Vagina (tissue), 2 donors: Measurements from ENCODE around the gene RAB6B. TPM values are rescaled to one million over a fixed set of nuclear protein-coding genes. Genes with fewer than 3 reads are reported as not detected.
"Not testable (repeated sequence)": the region's sequence is repeated elsewhere in the genome, so short reads cannot be mapped to it uniquely, and the experiment has no call there.

Experiments used
- DNase-seq, 2 donors: peaks; one replicate each; pipeline ENCODE4 v3.0.0-alpha.2; 2017; ENCODE audit errors: extremely low spot score in 2 of 2
- H3K27ac ChIP-seq: fragments of 200-600 bp; sonication (generic); one replicate; pipeline ENCODE4 v1.5.1; 2019
- H3K27me3 ChIP-seq: fragments of 200-600 bp; sonication (generic); one replicate; pipeline ENCODE4 v1.5.1; 2019
- H3K36me3 ChIP-seq, 2 donors: fragments of 200-600 bp; sonication (generic); one replicate each; pipeline ENCODE4 v1.5.1; 2017 to 2019
- H3K4me1 ChIP-seq: fragments of 200-600 bp; sonication (generic); one replicate; pipeline ENCODE4 v1.5.1; 2019
- H3K4me3 ChIP-seq, 2 donors: fragments of 200-600 bp; sonication (generic); 1 replicate in 1 of 2; 2 replicates in 1 of 2; pipeline ENCODE4 v1.5.1; 2016 to 2019
- H3K9me3 ChIP-seq: fragments of 200-600 bp; sonication (generic); one replicate; pipeline ENCODE4 v1.5.1; 2019
- CTCF ChIP-seq, 3 experiments: fragments of 450-650 bp in 2 of 3; fragments of 200-600 bp in 1 of 3; sonication (generic) in 1 of 3; IDR thresholded peaks; one replicate each; pipeline ENCODE4 v1.5.1; 2017 to 2019; ENCODE audit warnings: antibody characterized with exemption in 3 of 3, mild to moderate bottlenecking in 2 of 3, moderate library complexity in 2 of 3
- POLR2A ChIP-seq, 2 donors: fragments of 450-650 bp; IDR thresholded peaks; one replicate each; pipeline ENCODE4 v1.6.1; 2017; ENCODE audit warnings: antibody characterized with exemption in 2 of 2, mild to moderate bottlenecking in 2 of 2, moderate library complexity in 2 of 2
- POLR2AphosphoS5 ChIP-seq, 2 donors: sonication (generic); formaldehyde crosslinking; IDR thresholded peaks; one replicate each; pipeline ENCODE4 v1.9.0; 2017; ENCODE audit warnings: antibody characterized with exemption in 2 of 2, mild to moderate bottlenecking in 2 of 2, low read depth in 1 of 2; ENCODE audit not compliant: insufficient read depth in 1 of 2
- intact Hi-C: fragments of 100-400 bp; cut with DNase I; formaldehyde crosslinking; loops from one replicate; pipeline ENCODE4 v1.15.1; 2023
- total RNA-seq: library from RNA; depleted of rRNA; stranded (reverse); fragments of >200 nt; gene quantifications from one replicate; pipeline ENCODE4 v1.2.3, GENCODE V29; 2016

RAB6B gene
- total RNA-seq, 1 donor from 2014 or later: 3.7 TPM

GRCh38 chr3:133792171-133792763 is 103.4 kb downstream of the RAB6B start:
- intact Hi-C loops: no loop called here
- no peak for TF ChIP-seq POLR2AphosphoS5 (IDR thresholded peaks at IDR 0.05; ENCODE audit: insufficient read depth in 1 of 2, low read depth in 1 of 2)
- TF ChIP-seq POLR2A (IDR thresholded peaks at IDR 0.05): no peak
- TF ChIP-seq CTCF (IDR thresholded peaks at IDR 0.05): no peak
- H3K36me3 ChIP-seq: no peaks in the 10 kb centered on the region
- no peak overlapping the region for H3K27ac ChIP-seq
- no peaks in the 10 kb centered on the region for H3K4me1 ChIP-seq
- H3K27me3 ChIP-seq: no peaks in the 10 kb centered on the region
- H3K4me3 ChIP-seq: no peak overlapping the region
- H3K9me3 ChIP-seq: no peaks in the 10 kb centered on the region
- DNase-seq: no peak

GRCh38 chr3:133788024-133788423 is 107.7 kb downstream of the RAB6B start:
- no peaks in the 10 kb centered on the region for H3K9me3 ChIP-seq
- TF ChIP-seq CTCF (IDR thresholded peaks at IDR 0.05): no peak
- no peak for TF ChIP-seq POLR2A (IDR thresholded peaks at IDR 0.05)
- TF ChIP-seq POLR2AphosphoS5 (IDR thresholded peaks at IDR 0.05; ENCODE audit: insufficient read depth in 1 of 2, low read depth in 1 of 2): no peak
- no peaks in the 10 kb centered on the region for H3K27me3 ChIP-seq
- H3K4me3 ChIP-seq: no peak overlapping the region
- no peak for DNase-seq
- no peaks in the 10 kb centered on the region for H3K36me3 ChIP-seq
- H3K4me1 ChIP-seq: no peaks in the 10 kb centered on the region
- H3K27ac ChIP-seq: no peak overlapping the region
- intact Hi-C loops: no loop called here

- Histone ChIP-seq H3K36me3 (no peaks in the 10 kb centered on the region), H3K27ac (no peak overlapping the region), H3K4me3 (no peak overlapping the region), H3K9me3 (no peaks in the 10 kb centered on the region), H3K27me3 (no peaks in the 10 kb centered on the region), H3K4me1 (no peaks in the 10 kb centered on the region)
- intact Hi-C loops: no loop called here
- TF ChIP-seq POLR2A (IDR thresholded peaks at IDR 0.05): no peak
- no peak for TF ChIP-seq CTCF (IDR thresholded peaks at IDR 0.05)
- no peak for TF ChIP-seq POLR2AphosphoS5 (IDR thresholded peaks at IDR 0.05; ENCODE audit: insufficient read depth in 1 of 2, low read depth in 1 of 2)
- DNase-seq: no peak
Observed at GRCh38 chr3:133783762-133784161, 111.9 kb downstream of the RAB6B start.

- no peaks in the 10 kb centered on the region for H3K36me3 ChIP-seq
- H3K4me3 ChIP-seq: no peak overlapping the region
- TF ChIP-seq POLR2A (IDR thresholded peaks at IDR 0.05) (no peak), POLR2AphosphoS5 (IDR thresholded peaks at IDR 0.05; ENCODE audit: insufficient read depth in 1 of 2, low read depth in 1 of 2) (no peak), CTCF (IDR thresholded peaks at IDR 0.05) (no peak)
- no peaks in the 10 kb centered on the region for H3K9me3 ChIP-seq
- no peaks in the 10 kb centered on the region for H3K4me1 ChIP-seq
- intact Hi-C loops: no loop called here
- H3K27me3 ChIP-seq: no peaks in the 10 kb centered on the region
- DNase-seq: no peak
- H3K27ac ChIP-seq: no peak overlapping the region
Observed at GRCh38 chr3:133782454-133782853, 113.2 kb downstream of the RAB6B start.

- H3K27ac ChIP-seq: no peak overlapping the region
- intact Hi-C loops: no loop called here
- no peak for DNase-seq
- H3K4me3 ChIP-seq: no peak overlapping the region
- no peaks in the 10 kb centered on the region for H3K27me3 ChIP-seq
- no peak for TF ChIP-seq POLR2A (IDR thresholded peaks at IDR 0.05)
- no peak for TF ChIP-seq CTCF (IDR thresholded peaks at IDR 0.05)
- no peak for TF ChIP-seq POLR2AphosphoS5 (IDR thresholded peaks at IDR 0.05; ENCODE audit: insufficient read depth in 1 of 2, low read depth in 1 of 2)
- H3K9me3 ChIP-seq: no peaks in the 10 kb centered on the region
- no peaks in the 10 kb centered on the region for H3K36me3 ChIP-seq
- no peaks in the 10 kb centered on the region for H3K4me1 ChIP-seq
Observed at GRCh38 chr3:133781570-133781969, 114.1 kb downstream of the RAB6B start.

GRCh38 chr3:133780756-133781155 is 114.9 kb downstream of the RAB6B start:
- DNase-seq: not testable (repeated sequence)

More at GRCh38 chr3:133780756-133781155, 114.9 kb downstream of the RAB6B start:
- H3K9me3 ChIP-seq, H3K4me1 ChIP-seq, intact Hi-C loops, H3K4me3 ChIP-seq, H3K27ac ChIP-seq, H3K36me3 ChIP-seq, H3K27me3 ChIP-seq: not testable (repeated sequence)
